Smooth muscle cell (in vitro differentiated cells): Measurements from ENCODE around the gene ST8SIA6. TPM values are rescaled to one million over a fixed set of nuclear protein-coding genes. Genes with fewer than 3 reads are reported as not detected.
"Not testable (repeated sequence)": the region's sequence is repeated elsewhere in the genome, so short reads cannot be mapped to it uniquely, and the experiment has no call there.

Experiments used
- DNase-seq: peaks from one replicate; lab custom pipeline; 2025; ENCODE audit not compliant: unreplicated experiment; lab: John Stamatoyannopoulos, UW
- H2AFZ ChIP-seq: fragments of 200-600 bp; sonication (generic); 2 replicates; pipeline ENCODE4 v1.6.0; 2016; ENCODE audit warnings: antibody characterized with exemption, low read depth, mild to moderate bottlenecking
- H3F3A ChIP-seq: fragments of 200-600 bp; sonication (generic); 2 replicates; pipeline ENCODE4 v1.6.0; 2017; ENCODE audit warnings: antibody characterized with exemption, low read depth
- H3K27ac ChIP-seq: fragments of 200-600 bp; sonication (generic); 2 replicates; pipeline ENCODE4 v1.5.1; 2016; ENCODE audit warnings: low read depth, mild to moderate bottlenecking
- H3K27me3 ChIP-seq: fragments of 200-600 bp; sonication (generic); 2 replicates; pipeline ENCODE4 v1.6.1; 2016; ENCODE audit warnings: low read depth, mild to moderate bottlenecking
- H3K36me3 ChIP-seq: fragments of 200-600 bp; sonication (generic); 2 replicates; pipeline ENCODE4 v1.5.1; 2016; ENCODE audit warnings: low read depth
- H3K4me1 ChIP-seq: fragments of 200-600 bp; sonication (generic); 2 replicates; pipeline ENCODE4 v1.5.1; 2016; ENCODE audit warnings: low read depth
- H3K4me2 ChIP-seq: fragments of 200-600 bp; sonication (generic); 2 replicates; pipeline ENCODE4 v1.6.0; 2016; ENCODE audit warnings: mild to moderate bottlenecking
- H3K4me3 ChIP-seq: fragments of 200-600 bp; sonication (generic); 2 replicates; pipeline ENCODE4 v1.5.1; 2016; ENCODE audit warnings: mild to moderate bottlenecking
- H3K79me2 ChIP-seq: fragments of 200-600 bp; sonication (generic); 2 replicates; pipeline ENCODE4 v1.6.0; 2016; ENCODE audit warnings: low read depth, mild to moderate bottlenecking
- H3K9ac ChIP-seq: fragments of 200-600 bp; sonication (generic); 2 replicates; pipeline ENCODE4 v1.6.0; 2016; ENCODE audit warnings: low read depth
- H3K9me3 ChIP-seq: fragments of 200-600 bp; sonication (generic); replicated peaks from 2 replicates; pipeline ENCODE4 v1.5.1; 2016; ENCODE audit warnings: low read depth
- H4K20me1 ChIP-seq: fragments of 200-600 bp; sonication (generic); 2 replicates; pipeline ENCODE4 v1.6.0; 2016; ENCODE audit warnings: low read depth
- WGBS: methylation state at CpG from one replicate; pipeline ENCODE4 v1.1.7; 2016; ENCODE audit warnings: low lambda C conversion rate; 5-methylcytosine and 5-hydroxymethylcytosine counted together
- polyA plus RNA-seq: library from polyadenylated mRNA; unstranded; fragments of >200 nt; fragmentation: Nextera tagmentation; extraction: Ambion mirVana; gene quantifications from 2 replicates; pipeline ENCODE4 v1.2.1, GENCODE V29; 2016
- total RNA-seq: library from RNA; depleted of rRNA; stranded (reverse); fragments of >200 nt; gene quantifications from 2 replicates; pipeline ENCODE4 v1.2.3, GENCODE V29; 2014
- TF ChIP-seq, protein P1 (sequence below): fragments of 200-600 bp; sonication (generic); IDR thresholded peaks from 2 replicates; pipeline ENCODE4 v1.5.1; 2017; ENCODE audit warnings: borderline replicate concordance, mild to moderate bottlenecking, antibody characterized with exemption; ENCODE audit not compliant: insufficient read depth, poor library complexity, severe bottlenecking

ST8SIA6 gene
- total and polyA plus RNA-seq, 2 experiments from 2014 or later = 0.24 TPM; not detected in 1

DNA sequence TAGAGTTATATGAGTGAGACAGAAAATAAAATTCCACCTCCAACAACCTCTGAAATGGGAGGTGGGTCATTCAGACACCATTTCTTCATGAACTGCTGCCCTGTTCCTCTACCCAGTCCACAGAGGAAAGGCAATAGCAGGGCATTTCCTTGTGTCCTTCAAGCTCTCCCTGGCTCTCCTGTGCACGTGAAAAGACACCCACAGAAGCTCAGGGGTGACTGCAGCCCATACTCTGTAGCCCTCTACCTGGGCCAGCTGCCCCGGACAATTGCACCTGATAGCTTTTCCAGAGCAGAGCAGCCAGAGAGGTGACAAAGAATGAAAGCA lies 10.0 kb downstream of the ST8SIA6 start:
- no peak overlapping the region for H3K27ac ChIP-seq
- no peaks in the 10 kb centered on the region for H3K27me3 ChIP-seq
- H3K36me3 ChIP-seq = peaks cover 2% of the 10 kb centered on the region
- TF ChIP-seq, protein P1, sequence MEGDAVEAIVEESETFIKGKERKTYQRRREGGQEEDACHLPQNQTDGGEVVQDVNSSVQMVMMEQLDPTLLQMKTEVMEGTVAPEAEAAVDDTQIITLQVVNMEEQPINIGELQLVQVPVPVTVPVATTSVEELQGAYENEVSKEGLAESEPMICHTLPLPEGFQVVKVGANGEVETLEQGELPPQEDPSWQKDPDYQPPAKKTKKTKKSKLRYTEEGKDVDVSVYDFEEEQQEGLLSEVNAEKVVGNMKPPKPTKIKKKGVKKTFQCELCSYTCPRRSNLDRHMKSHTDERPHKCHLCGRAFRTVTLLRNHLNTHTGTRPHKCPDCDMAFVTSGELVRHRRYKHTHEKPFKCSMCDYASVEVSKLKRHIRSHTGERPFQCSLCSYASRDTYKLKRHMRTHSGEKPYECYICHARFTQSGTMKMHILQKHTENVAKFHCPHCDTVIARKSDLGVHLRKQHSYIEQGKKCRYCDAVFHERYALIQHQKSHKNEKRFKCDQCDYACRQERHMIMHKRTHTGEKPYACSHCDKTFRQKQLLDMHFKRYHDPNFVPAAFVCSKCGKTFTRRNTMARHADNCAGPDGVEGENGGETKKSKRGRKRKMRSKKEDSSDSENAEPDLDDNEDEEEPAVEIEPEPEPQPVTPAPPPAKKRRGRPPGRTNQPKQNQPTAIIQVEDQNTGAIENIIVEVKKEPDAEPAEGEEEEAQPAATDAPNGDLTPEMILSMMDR = no peak
- no peak overlapping the region for H3K4me3 ChIP-seq
- no peak overlapping the region for H3K9ac ChIP-seq
- H3K4me2 ChIP-seq = no peak overlapping the region
- 79% methylated on average over 2 of the region's 2 CpGs for WGBS
- H2AFZ ChIP-seq = no peak overlapping the region
- H4K20me1 ChIP-seq = no peaks in the 10 kb centered on the region
- H3F3A ChIP-seq = no peaks in the 10 kb centered on the region
- H3K9me3 ChIP-seq = peaks cover 4% of the 10 kb centered on the region
- no peak for DNase-seq
- H3K79me2 ChIP-seq = no peaks in the 10 kb centered on the region
- peaks cover 4% of the 10 kb centered on the region for H3K4me1 ChIP-seq

DNA sequence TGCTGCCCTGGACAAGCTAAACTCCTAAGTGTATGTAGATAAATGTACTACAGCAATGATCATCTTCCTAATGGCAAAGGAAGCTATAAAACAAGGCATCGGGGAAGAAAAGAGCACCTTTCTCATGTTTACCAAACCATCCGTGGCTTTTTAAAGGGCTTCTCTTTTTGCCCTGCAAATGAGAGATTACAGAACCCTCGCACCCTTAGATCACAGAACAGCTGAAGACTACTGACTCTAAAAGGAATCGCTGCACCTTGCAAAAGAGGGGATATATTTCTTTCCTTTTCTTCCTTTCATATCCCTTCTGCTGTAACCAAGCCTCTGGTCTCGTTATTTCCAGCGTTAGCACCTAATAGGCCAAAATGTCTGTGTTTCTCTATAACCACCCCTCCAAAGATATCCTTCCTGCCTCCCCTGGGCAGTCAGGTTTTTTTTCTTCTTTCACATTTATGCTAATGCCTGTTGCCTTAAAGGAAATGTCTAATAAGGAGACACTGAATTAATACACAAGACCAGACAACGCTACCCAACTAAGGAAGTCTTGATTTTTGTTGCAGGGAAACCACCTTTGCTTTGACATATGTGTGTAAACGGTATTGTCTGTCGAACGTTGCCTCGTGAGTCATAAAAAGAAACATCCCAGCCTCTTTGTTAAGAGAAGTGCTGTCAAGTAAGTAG lies 10.5 kb downstream of the ST8SIA6 start:
- 78% methylated on average over 11 of the region's 11 CpGs for WGBS
- Histone ChIP-seq H3K9ac (no peak overlapping the region), H3K36me3 (no peaks in the 10 kb centered on the region), H3K4me1 (peaks cover 4% of the 10 kb centered on the region), H3K4me3 (no peak overlapping the region), H3K79me2 (no peaks in the 10 kb centered on the region), H4K20me1 (no peaks in the 10 kb centered on the region), H3K27ac (no peak overlapping the region), H2AFZ (no peak overlapping the region), H3K4me2 (no peak overlapping the region), H3F3A (no peaks in the 10 kb centered on the region), H3K9me3 (no peaks in the 10 kb centered on the region), H3K27me3 (no peaks in the 10 kb centered on the region)
- no peak for DNase-seq
- TF ChIP-seq, protein P1 = no peak

DNA sequence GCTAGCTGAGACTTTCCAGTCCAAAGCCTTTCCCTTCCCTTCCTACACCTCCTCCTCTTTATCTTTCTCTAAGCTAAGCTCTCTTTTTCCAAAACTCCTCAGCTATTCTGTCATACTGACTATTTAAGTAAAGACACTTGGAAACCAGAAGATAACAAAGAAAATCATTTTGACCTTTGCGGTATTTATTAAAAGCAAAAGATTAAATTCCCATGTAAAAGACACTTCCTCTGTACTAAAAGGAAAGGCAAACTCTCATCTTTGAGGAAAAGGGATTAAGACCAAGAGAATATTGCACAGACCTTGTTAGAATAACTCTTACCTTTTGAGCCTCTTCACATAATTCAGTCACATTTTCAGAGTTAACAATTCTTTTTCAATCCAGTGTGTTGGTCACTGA lies 15.8 kb downstream of the ST8SIA6 start:
- Histone ChIP-seq H3K9ac (no peak overlapping the region), H3K4me1 (no peaks in the 10 kb centered on the region), H3K27ac (no peak overlapping the region), H3K4me3 (no peak overlapping the region), H2AFZ (no peak overlapping the region), H3K9me3 (no peaks in the 10 kb centered on the region), H4K20me1 (no peaks in the 10 kb centered on the region), H3K4me2 (no peak overlapping the region), H3F3A (no peaks in the 10 kb centered on the region), H3K27me3 (no peaks in the 10 kb centered on the region), H3K36me3 (no peaks in the 10 kb centered on the region), H3K79me2 (no peaks in the 10 kb centered on the region)
- 80% methylated on average over 1 of the region's 1 CpG for WGBS
- no peak for DNase-seq
- TF ChIP-seq, protein P1 = no peak

DNA sequence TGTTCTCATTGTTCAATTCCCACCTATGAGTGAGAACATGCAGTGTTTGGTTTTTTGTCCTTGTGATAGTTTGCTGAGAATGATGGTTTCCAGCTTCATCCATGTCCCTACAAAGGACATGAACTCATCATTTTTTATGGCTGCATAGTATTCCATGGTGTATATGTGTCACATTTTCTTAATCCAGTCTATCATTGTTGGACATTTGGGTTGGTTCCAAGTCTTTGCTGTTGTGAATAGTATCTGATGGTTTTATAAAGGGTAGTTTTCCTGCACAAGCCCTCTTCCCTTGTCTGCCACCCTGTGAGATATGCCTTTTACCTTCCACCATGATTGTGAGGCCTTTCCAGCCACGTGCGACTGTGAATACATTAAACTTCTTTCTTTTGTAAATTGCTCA lies 17.8 kb downstream of the ST8SIA6 start:
- not testable (repeated sequence) for H3K79me2 ChIP-seq, H2AFZ ChIP-seq, H3K9ac ChIP-seq, H3K4me2 ChIP-seq, H3F3A ChIP-seq, H3K36me3 ChIP-seq, DNase-seq, H3K27me3 ChIP-seq, H3K9me3 ChIP-seq, H4K20me1 ChIP-seq, H3K4me3 ChIP-seq, H3K4me1 ChIP-seq, H3K27ac ChIP-seq
- 88% methylated on average over 2 of the region's 2 CpGs for WGBS
